ENCODE results near the gene AMBRA1. TPM values are rescaled to one million over a fixed set of nuclear protein-coding genes. Genes with fewer than 3 reads are reported as not detected.

The AMBRA1 gene
- polyA plus RNA-seq, 1 of the 3 experiments (the other 2 are of a cell fraction): 10.4 TPM

GRCh38 chr11:46445192-46445919 is 148.5 kb downstream of the AMBRA1 start:
- no peak for TF ChIP-seq CHD2 (IDR thresholded peaks at IDR 0.05; ENCODE audit: low read length, partially characterized antibody)
- TF ChIP-seq RXRA (IDR thresholded peaks at IDR 0.05; ENCODE audit: borderline replicate concordance, low read depth): no peak
- TF ChIP-seq MEF2A (IDR thresholded peaks at IDR 0.05; ENCODE audit: borderline replicate concordance, low read depth): no peak
- TF ChIP-seq RAD21 (IDR thresholded peaks at IDR 0.05; ENCODE audit: low read length): no peak
- no peak for TF ChIP-seq FOXM1 (IDR thresholded peaks at IDR 0.05; ENCODE audit: low read depth)
- TF ChIP-seq NFIC (IDR thresholded peaks at IDR 0.05; ENCODE audit: borderline replicate concordance): no peak
- TF ChIP-seq PBX3 (IDR thresholded peaks at IDR 0.05): no peak
- no peak for TF ChIP-seq GATA2 (CRISPR knock-in tag; IDR thresholded peaks at IDR 0.05)
- TF ChIP-seq ELF1 (IDR thresholded peaks at IDR 0.05): no peak
- no peak for TF ChIP-seq NRF1 (IDR thresholded peaks at IDR 0.05; ENCODE audit: low read depth, low read length)
- TF ChIP-seq MAX (IDR thresholded peaks at IDR 0.05; ENCODE audit: low read depth): no peak
- TF ChIP-seq JUND (IDR thresholded peaks at IDR 0.05): no peak
- TF ChIP-seq IRF3 (IDR thresholded peaks at IDR 0.05; ENCODE audit: low read depth, low read length): no peak
- TF ChIP-seq CTCF (IDR thresholded peaks at IDR 0.05): no peak
- no peak for TF ChIP-seq USF1 (IDR thresholded peaks at IDR 0.05; ENCODE audit: borderline replicate concordance, low read depth)
- Histone ChIP-seq H3K4me1 (ENCODE audit: control insufficient read depth in 1 of 2, insufficient read depth in 2 of 2, low read depth in 1 of 2, low read length in 1 of 2) (peaks cover 5 to 49% of the 10 kb centered on the region in 2 experiments), H3K27me3 (ENCODE audit: insufficient read depth) (no peaks in the 10 kb centered on the region), H3F3A (replicated peaks; ENCODE audit: insufficient read depth) (peaks cover 3% of the 10 kb centered on the region), H3K9me2 (no peaks in the 10 kb centered on the region), H3K36me3 (replicated peaks in 1 of 2; ENCODE audit: control insufficient read depth in 1 of 2, insufficient read depth in 2 of 2, low read length in 1 of 2) (peaks cover 3 to 11% of the 10 kb centered on the region in 2 experiments), H3K27ac (ENCODE audit: low read depth in 2 of 2, low read length in 1 of 2) (no peak overlapping the region), H3K9me3 (no peaks in the 10 kb centered on the region), H4K20me1 (ENCODE audit: insufficient read depth) (peaks cover 8% of the 10 kb centered on the region; the same call in 1 of the 2 replicates), H3K9ac (no peak overlapping the region), H3K4me2 (no peak overlapping the region), H3K79me2 (ENCODE audit: insufficient read depth) (peaks cover 21% of the 10 kb centered on the region), H2AFZ (ENCODE audit: low read depth) (no peak overlapping the region), H3K4me3 (ENCODE audit: low read depth in 2 of 2, low read length in 1 of 2) (no peak overlapping the region)
- 83% methylated on average over 4 of the region's 4 CpGs for WGBS (ENCODE audit: low lambda C conversion rate)
- DNase-seq: no peak
- POLR2A ChIA-PET: no interaction called here
- CTCF ChIA-PET: interaction anchor here (0.6 to 2.0 kb wide), 6 partner anchors 8 to 268 kb away, joined by 3 to 9 read pairs (median 4); no protein-coding TSS in a partner anchor
